ENCODE measurements around the gene APBA2.

GRCh38 chr15:29066310-29066709, 180.5 kb downstream of the APBA2 start:
- TF ChIP-seq CTCF (conservative IDR thresholded peaks at IDR 0.05; ENCODE audit: low read length) (no peak), EZH2phosphoT487 (IDR thresholded peaks at IDR 0.05; ENCODE audit: borderline replicate concordance) (no peak)
